Mesenchymal stem cell (in vitro differentiated cells and primary cell): ENCODE measurements around the gene PTPRD.

Experiments used
- DNase-seq: peaks from one replicate; pipeline ENCODE4 v3.0.0-alpha.2; 2013
- H2AFZ ChIP-seq: one replicate; pipeline ENCODE4 v1.6.1; 2013; ENCODE audit warnings: low read depth, mild to moderate bottlenecking, control low read depth, inconsistent platforms, low read length, moderate library complexity
- H2AK5ac ChIP-seq: 2 replicates; pipeline ENCODE4 v1.6.1; 2013; ENCODE audit warnings: low read length, moderate library complexity, mild to moderate bottlenecking, inconsistent platforms; ENCODE audit not compliant: severe bottlenecking
- H2BK120ac ChIP-seq: one replicate; pipeline ENCODE4 v1.6.1; 2013; ENCODE audit warnings: low read depth, mild to moderate bottlenecking, inconsistent platforms, low read length, moderate library complexity
- H2BK12ac ChIP-seq, 2 experiments: one replicate each; pipeline ENCODE4 v1.6.1; 2013; ENCODE audit warnings: inconsistent platforms in 2 of 2, low read length in 2 of 2, mild to moderate bottlenecking in 2 of 2, moderate library complexity in 2 of 2, control low read depth in 1 of 2
- H2BK15ac ChIP-seq: one replicate; pipeline ENCODE4 v1.6.1; 2013; ENCODE audit warnings: mild to moderate bottlenecking, low read depth, inconsistent platforms; ENCODE audit not compliant: poor library complexity, severe bottlenecking
- H2BK5ac ChIP-seq: 2 replicates; pipeline ENCODE4 v1.6.1; 2013; ENCODE audit warnings: low read depth, mild to moderate bottlenecking, low read length, control low read depth, inconsistent platforms; ENCODE audit not compliant: poor library complexity, severe bottlenecking
- H3K14ac ChIP-seq, 2 experiments: one replicate each; pipeline ENCODE4 v1.6.1; 2013; ENCODE audit warnings: inconsistent platforms in 2 of 2, low read length in 2 of 2, control low read depth in 1 of 2, mild to moderate bottlenecking in 1 of 2, moderate library complexity in 1 of 2
- H3K18ac ChIP-seq, 2 experiments: one replicate each; pipeline ENCODE4 v1.6.1; 2013; ENCODE audit warnings: inconsistent platforms in 2 of 2, low read length in 2 of 2, control low read depth in 1 of 2, low read depth in 1 of 2, mild to moderate bottlenecking in 1 of 2
- H3K23ac ChIP-seq, 2 experiments: one replicate each; pipeline ENCODE4 v1.6.1; 2013; ENCODE audit warnings: inconsistent platforms in 2 of 2, low read length in 2 of 2, mild to moderate bottlenecking in 2 of 2, moderate library complexity in 2 of 2, control low read depth in 1 of 2
- H3K27ac ChIP-seq: 2 replicates; pipeline ENCODE4 v1.5.1; 2013; ENCODE audit warnings: mild to moderate bottlenecking, moderate library complexity, low read length, control low read depth, inconsistent platforms; ENCODE audit not compliant: poor library complexity, severe bottlenecking
- H3K27me3 ChIP-seq, 2 experiments: 2 replicates each; pipeline versions ENCODE4 v1.6.1 to v1.7.0; 2013; ENCODE audit warnings: low read length in 2 of 2, mild to moderate bottlenecking in 2 of 2, moderate library complexity in 2 of 2, control low read depth in 1 of 2, inconsistent platforms in 1 of 2; ENCODE audit not compliant: control insufficient read depth in 1 of 2, insufficient read depth in 1 of 2
- H3K36me3 ChIP-seq, 2 experiments: 2 replicates each; pipeline versions ENCODE4 v1.6.1 to v1.7.0; 2013; ENCODE audit warnings: low read length in 2 of 2, control low read depth in 1 of 2, inconsistent platforms in 1 of 2, low read depth in 1 of 2, mild to moderate bottlenecking in 1 of 2; ENCODE audit not compliant: insufficient read depth in 2 of 2, control insufficient read depth in 1 of 2
- H3K4ac ChIP-seq, 2 experiments: one replicate each; pipeline ENCODE4 v1.6.1; 2013; ENCODE audit warnings: inconsistent platforms in 2 of 2, low read length in 2 of 2, mild to moderate bottlenecking in 2 of 2, moderate library complexity in 2 of 2, control low read depth in 1 of 2, low read depth in 1 of 2
- H3K4me1 ChIP-seq: 2 replicates; pipeline ENCODE4 v1.6.1; 2013; ENCODE audit warnings: low read depth, low read length, control low read depth; ENCODE audit not compliant: control insufficient read depth, insufficient read depth
- H3K4me2 ChIP-seq: 2 replicates; pipeline ENCODE4 v1.6.1; 2013; ENCODE audit warnings: low read length, mild to moderate bottlenecking, inconsistent platforms; ENCODE audit not compliant: poor library complexity, severe bottlenecking
- H3K4me3 ChIP-seq, 2 experiments: 2 replicates each; pipeline versions ENCODE4 v1.5.1 to v1.7.0; 2013; ENCODE audit warnings: low read length in 2 of 2, mild to moderate bottlenecking in 2 of 2, control low read depth in 1 of 2, low read depth in 1 of 2; ENCODE audit not compliant: insufficient read depth in 1 of 2
- H3K79me1 ChIP-seq: replicated peaks from 2 replicates; pipeline ENCODE4 v1.6.1; 2013; ENCODE audit warnings: mild to moderate bottlenecking, control low read depth, low read length, inconsistent platforms; ENCODE audit not compliant: poor library complexity, severe bottlenecking
- H3K9ac ChIP-seq: 2 replicates; pipeline ENCODE4 v1.7.0; 2013; ENCODE audit warnings: mild to moderate bottlenecking, low read length, moderate library complexity
- H3K9me3 ChIP-seq: 2 replicates; pipeline ENCODE4 v1.7.0; 2013; ENCODE audit warnings: mild to moderate bottlenecking, low read length; ENCODE audit not compliant: control insufficient read depth
- H4K8ac ChIP-seq: one replicate; pipeline ENCODE4 v1.6.1; 2013; ENCODE audit warnings: inconsistent platforms, mild to moderate bottlenecking, low read length, moderate library complexity
- H4K91ac ChIP-seq: one replicate; pipeline ENCODE4 v1.6.1; 2013; ENCODE audit warnings: mild to moderate bottlenecking, low read length, inconsistent platforms
- WGBS: methylation state at CpG from one replicate; pipeline ENCODE4 v1.1.7; 2013; ENCODE audit warnings: mixed read lengths; 5-methylcytosine and 5-hydroxymethylcytosine counted together

PTPRD gene

GRCh38 chr9:8315211-8315610 lies 2297.6 kb downstream of the PTPRD start:
- H4K91ac ChIP-seq, result no peak overlapping the region
- H3K4ac ChIP-seq, result no peak overlapping the region
- no peak overlapping the region for H2AFZ ChIP-seq
- no peak overlapping the region for H3K9ac ChIP-seq
- DNase-seq, result no peak
- H3K4me3 ChIP-seq, result no peak overlapping the region
- H3K27ac ChIP-seq, result no peak overlapping the region
- no peak overlapping the region for H2BK120ac ChIP-seq
- H2BK12ac ChIP-seq, result no peak overlapping the region
- 99% methylated on average over 5 of the region's 5 CpGs for WGBS
- H2AK5ac ChIP-seq, result no peak overlapping the region
- no peak overlapping the region for H3K23ac ChIP-seq
- no peak overlapping the region for H2BK15ac ChIP-seq
- H3K79me1 ChIP-seq, result no peaks in the 10 kb centered on the region
- no peaks in the 10 kb centered on the region for H3K27me3 ChIP-seq
- no peaks in the 10 kb centered on the region for H3K36me3 ChIP-seq
- H2BK5ac ChIP-seq, result no peak overlapping the region
- H3K18ac ChIP-seq, result no peak overlapping the region
- H3K4me1 ChIP-seq, result no peaks in the 10 kb centered on the region
- no peak overlapping the region for H3K4me2 ChIP-seq
- no peak overlapping the region for H4K8ac ChIP-seq
- H3K9me3 ChIP-seq, result no peaks in the 10 kb centered on the region
- H3K14ac ChIP-seq, result no peak overlapping the region

DNA sequence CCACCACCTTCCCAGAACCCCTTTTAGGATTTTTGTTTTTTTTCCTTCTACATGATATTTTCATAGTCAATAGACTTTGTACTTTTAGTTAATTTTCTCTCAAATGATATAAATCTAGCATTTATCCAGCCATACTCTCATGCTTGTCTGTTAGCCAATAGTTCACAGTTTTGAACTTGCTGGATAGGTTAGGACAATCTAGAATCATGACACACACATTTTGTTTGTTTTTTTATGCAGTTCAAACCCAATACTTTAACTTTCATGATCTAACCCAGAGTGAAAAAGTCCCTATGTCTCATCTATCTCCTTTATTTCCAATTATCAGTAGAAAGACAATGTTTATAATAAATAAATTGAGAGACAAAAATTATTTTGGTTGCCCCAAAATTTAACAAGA lies 2303.5 kb downstream of the PTPRD start:
- H3K18ac ChIP-seq, result no peak overlapping the region

DNA sequence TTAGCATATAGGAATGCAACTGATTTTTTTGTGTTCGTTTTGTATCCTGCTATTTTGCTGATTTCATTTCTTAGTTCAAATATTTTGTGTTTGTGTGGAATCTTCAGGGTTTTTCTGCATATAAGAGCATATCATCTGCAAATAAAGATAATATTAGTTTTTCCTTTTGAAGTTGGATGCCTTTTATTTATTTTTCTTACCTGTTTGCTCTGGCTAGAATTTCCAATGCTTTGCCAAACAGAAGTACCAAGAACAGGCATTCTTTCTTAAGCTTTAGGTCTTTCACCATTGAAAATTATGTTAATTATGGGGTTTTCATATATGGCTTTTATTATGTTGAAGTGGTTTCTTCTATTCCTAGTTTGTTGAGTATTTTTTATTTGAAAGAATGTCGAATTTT lies 2308.1 kb downstream of the PTPRD start:
- Histone ChIP-seq H3K4me3 (no peak overlapping the region), H2AFZ (no peak overlapping the region), H3K18ac (no peak overlapping the region), H3K14ac (no peak overlapping the region), H2AK5ac (no peak overlapping the region), H3K4me1 (no peaks in the 10 kb centered on the region), H3K36me3 (no peaks in the 10 kb centered on the region), H2BK5ac (no peak overlapping the region), H4K91ac (no peak overlapping the region), H2BK15ac (no peak overlapping the region), H3K9me3 (peaks cover 10% of the 10 kb centered on the region), H3K9ac (no peak overlapping the region), H3K4ac (no peak overlapping the region), H3K27ac (no peak overlapping the region), H3K4me2 (no peak overlapping the region), H2BK120ac (no peak overlapping the region), H4K8ac (no peak overlapping the region), H2BK12ac (no peak overlapping the region), H3K23ac (no peak overlapping the region), H3K79me1 (no peaks in the 10 kb centered on the region), H3K27me3 (no peaks in the 10 kb centered on the region)
- no peak for DNase-seq
- 64% methylated on average over 1 of the region's 2 CpGs for WGBS

More for the DNA sequence above, 2303.5 kb downstream of the PTPRD start:
- no peak overlapping the region for H2AFZ ChIP-seq
- no peak overlapping the region for H3K14ac ChIP-seq
- no peak overlapping the region for H4K8ac ChIP-seq
- no peak overlapping the region for H3K23ac ChIP-seq
- H3K4me1 ChIP-seq, result no peaks in the 10 kb centered on the region
- no peak overlapping the region for H3K9ac ChIP-seq
- H3K27ac ChIP-seq, result no peak overlapping the region
- no peaks in the 10 kb centered on the region for H3K79me1 ChIP-seq
- H2BK120ac ChIP-seq, result no peak overlapping the region
- no peaks in the 10 kb centered on the region for H3K27me3 ChIP-seq
- no peak overlapping the region for H3K4me2 ChIP-seq
- H3K4ac ChIP-seq, result no peak overlapping the region
- no peak overlapping the region for H2BK15ac ChIP-seq
- peaks cover 4% of the 10 kb centered on the region for H3K9me3 ChIP-seq
- H2BK12ac ChIP-seq, result no peak overlapping the region
- no peak overlapping the region for H3K4me3 ChIP-seq
- no peak for DNase-seq
- H2AK5ac ChIP-seq, result no peak overlapping the region
- H3K36me3 ChIP-seq, result no peaks in the 10 kb centered on the region
- H2BK5ac ChIP-seq, result no peak overlapping the region
- no peak overlapping the region for H4K91ac ChIP-seq

GRCh38 chr9:8301296-8301695 lies 2311.5 kb downstream of the PTPRD start:
- Histone ChIP-seq H2BK15ac (no peak overlapping the region), H3K9ac (no peak overlapping the region)
- DNase-seq, result no peak

More at GRCh38 chr9:8301296-8301695, 2311.5 kb downstream of the PTPRD start:
- H2BK12ac ChIP-seq, result no peak overlapping the region
- no peaks in the 10 kb centered on the region for H3K36me3 ChIP-seq
- 89% methylated on average over 2 of the region's 3 CpGs for WGBS
- no peak overlapping the region for H3K23ac ChIP-seq
- H3K9me3 ChIP-seq, result peaks cover 6% of the 10 kb centered on the region
- H3K4me1 ChIP-seq, result no peaks in the 10 kb centered on the region
- no peak overlapping the region for H4K91ac ChIP-seq
- H2AK5ac ChIP-seq, result no peak overlapping the region
- no peak overlapping the region for H2BK5ac ChIP-seq
- no peak overlapping the region for H3K4ac ChIP-seq
- no peaks in the 10 kb centered on the region for H3K79me1 ChIP-seq
- H3K27ac ChIP-seq, result no peak overlapping the region
- no peak overlapping the region for H4K8ac ChIP-seq
- no peak overlapping the region for H2AFZ ChIP-seq
- H2BK120ac ChIP-seq, result no peak overlapping the region
- H3K27me3 ChIP-seq, result no peaks in the 10 kb centered on the region
- H3K14ac ChIP-seq, result no peak overlapping the region
- H3K18ac ChIP-seq, result no peak overlapping the region
- no peak overlapping the region for H3K4me3 ChIP-seq
- H3K4me2 ChIP-seq, result no peak overlapping the region
